Endothelial cell of umbilical vein (primary cell): Measurements from ENCODE around the gene GMPPB.

Source experiments
- EZH2 ChIP-seq: IDR thresholded peaks from 2 replicates; pipeline ENCODE4 v1.6.1; 2012; ENCODE audit warnings: borderline replicate concordance, low read depth, mild to moderate bottlenecking, moderate library complexity, low read length, inconsistent platforms; ENCODE audit not compliant: severe bottlenecking
- FOS ChIP-seq: IDR thresholded peaks from 2 replicates; pipeline ENCODE4 v1.6.1; 2011; ENCODE audit warnings: mild to moderate bottlenecking, low read length, moderate library complexity, borderline replicate concordance; ENCODE audit not compliant: insufficient read depth
- MYC ChIP-seq: IDR thresholded peaks from one replicate; pipeline ENCODE4 v1.6.1; 2011; ENCODE audit warnings: mild to moderate bottlenecking, low read depth, low read length
- POLR2A ChIP-seq: IDR thresholded peaks from 2 replicates; pipeline ENCODE4 v1.6.1; 2012; ENCODE audit warnings: low read depth, mild to moderate bottlenecking, control low read depth, low read length
- POLR2AphosphoS5 ChIP-seq: IDR thresholded peaks from 2 replicates; pipeline ENCODE4 v1.6.1; 2012; ENCODE audit warnings: low read depth, mild to moderate bottlenecking, control low read depth, low read length, moderate library complexity; ENCODE audit not compliant: insufficient read depth
- TF ChIP-seq, protein P1 (sequence below), 2 donors: IDR thresholded peaks; 1 replicate in 1 of 2; 2 replicates in 1 of 2; pipeline ENCODE4 v1.5.1; 2011; ENCODE audit warnings: low read length in 2 of 2, mild to moderate bottlenecking in 2 of 2, moderate library complexity in 2 of 2, control low read depth in 1 of 2, inconsistent platforms in 1 of 2, low read depth in 1 of 2; ENCODE audit not compliant: insufficient read depth in 1 of 2; ENCODE audit errors: extremely low read depth in 1 of 2

DNA sequence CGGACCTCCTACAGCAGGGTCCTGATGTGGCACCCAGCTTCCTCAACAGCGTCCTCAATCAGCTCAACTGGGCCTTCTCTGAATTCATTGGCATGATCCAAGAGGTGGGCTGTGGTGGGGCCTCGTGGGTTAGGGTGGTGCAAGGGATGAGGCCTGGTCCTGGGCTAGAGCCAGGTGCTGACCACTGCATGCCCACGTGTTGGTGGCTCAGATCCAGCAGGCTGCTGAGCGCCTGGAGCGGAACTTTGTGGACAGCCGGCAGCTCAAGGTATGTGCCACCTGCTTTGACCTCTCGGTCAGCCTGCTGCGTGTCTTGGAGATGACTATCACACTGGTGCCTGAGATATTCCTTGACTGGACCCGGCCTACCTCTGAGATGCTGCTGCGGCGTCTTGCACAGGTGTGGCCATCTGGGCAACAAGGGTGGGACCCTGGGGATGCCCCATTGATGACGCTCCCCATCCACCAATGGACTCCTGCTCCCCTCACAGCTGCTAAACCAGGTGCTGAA, 8.1 kb downstream of the GMPPB start:
- TF ChIP-seq, protein P1, sequence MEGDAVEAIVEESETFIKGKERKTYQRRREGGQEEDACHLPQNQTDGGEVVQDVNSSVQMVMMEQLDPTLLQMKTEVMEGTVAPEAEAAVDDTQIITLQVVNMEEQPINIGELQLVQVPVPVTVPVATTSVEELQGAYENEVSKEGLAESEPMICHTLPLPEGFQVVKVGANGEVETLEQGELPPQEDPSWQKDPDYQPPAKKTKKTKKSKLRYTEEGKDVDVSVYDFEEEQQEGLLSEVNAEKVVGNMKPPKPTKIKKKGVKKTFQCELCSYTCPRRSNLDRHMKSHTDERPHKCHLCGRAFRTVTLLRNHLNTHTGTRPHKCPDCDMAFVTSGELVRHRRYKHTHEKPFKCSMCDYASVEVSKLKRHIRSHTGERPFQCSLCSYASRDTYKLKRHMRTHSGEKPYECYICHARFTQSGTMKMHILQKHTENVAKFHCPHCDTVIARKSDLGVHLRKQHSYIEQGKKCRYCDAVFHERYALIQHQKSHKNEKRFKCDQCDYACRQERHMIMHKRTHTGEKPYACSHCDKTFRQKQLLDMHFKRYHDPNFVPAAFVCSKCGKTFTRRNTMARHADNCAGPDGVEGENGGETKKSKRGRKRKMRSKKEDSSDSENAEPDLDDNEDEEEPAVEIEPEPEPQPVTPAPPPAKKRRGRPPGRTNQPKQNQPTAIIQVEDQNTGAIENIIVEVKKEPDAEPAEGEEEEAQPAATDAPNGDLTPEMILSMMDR (IDR thresholded peaks at IDR 0.05; ENCODE audit: extremely low read depth in 1 of 2, insufficient read depth in 1 of 2, low read depth in 1 of 2, low read length in 2 of 2): no peak
- TF ChIP-seq POLR2A: no peak
- no peak for TF ChIP-seq FOS
- TF ChIP-seq POLR2AphosphoS5: no peak
- TF ChIP-seq MYC: no peak
- no peak for TF ChIP-seq EZH2
